ENCODE measurements around the gene FCN1.

The FCN1 gene

DNA sequence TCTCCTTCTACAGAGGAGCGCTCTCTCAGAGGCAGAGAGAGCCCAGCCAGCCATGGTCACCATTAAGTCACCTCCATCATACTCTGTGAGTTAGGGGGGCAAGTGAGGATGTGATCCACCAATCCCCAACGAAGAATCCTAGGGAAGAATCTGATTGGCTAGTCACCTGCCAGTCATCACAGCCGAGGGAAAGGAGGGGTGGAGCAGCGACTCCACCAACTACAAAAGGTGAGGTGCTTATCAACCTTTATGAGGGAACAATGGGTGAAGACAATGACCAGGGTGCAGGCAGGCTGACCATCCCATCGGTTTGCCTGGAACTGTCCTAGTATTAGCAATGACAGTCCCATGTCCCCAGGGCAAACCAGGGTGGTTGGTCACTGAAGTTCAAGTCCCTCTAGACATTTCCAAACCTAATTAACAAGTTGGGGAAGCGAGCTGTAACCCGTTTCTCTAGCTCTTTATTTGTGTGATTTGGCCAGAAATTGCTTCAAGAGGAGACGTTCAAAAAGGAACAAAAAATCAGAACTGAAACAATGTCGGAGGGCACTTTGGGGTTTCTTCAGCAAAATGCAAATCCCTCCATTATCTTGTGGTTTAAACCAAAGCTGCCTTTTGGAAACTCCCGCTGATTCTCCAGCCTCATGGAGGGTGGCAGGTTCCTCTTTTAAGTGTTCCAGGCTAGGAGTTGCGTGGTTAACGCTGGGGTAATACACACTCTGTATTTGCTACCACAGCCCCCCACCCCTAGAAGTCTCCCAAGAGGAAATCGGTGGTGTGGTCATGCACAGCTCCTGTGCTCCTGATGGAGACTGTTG, 18.8 kb upstream of the FCN1 start:
- no peak for DNase-seq

DNA sequence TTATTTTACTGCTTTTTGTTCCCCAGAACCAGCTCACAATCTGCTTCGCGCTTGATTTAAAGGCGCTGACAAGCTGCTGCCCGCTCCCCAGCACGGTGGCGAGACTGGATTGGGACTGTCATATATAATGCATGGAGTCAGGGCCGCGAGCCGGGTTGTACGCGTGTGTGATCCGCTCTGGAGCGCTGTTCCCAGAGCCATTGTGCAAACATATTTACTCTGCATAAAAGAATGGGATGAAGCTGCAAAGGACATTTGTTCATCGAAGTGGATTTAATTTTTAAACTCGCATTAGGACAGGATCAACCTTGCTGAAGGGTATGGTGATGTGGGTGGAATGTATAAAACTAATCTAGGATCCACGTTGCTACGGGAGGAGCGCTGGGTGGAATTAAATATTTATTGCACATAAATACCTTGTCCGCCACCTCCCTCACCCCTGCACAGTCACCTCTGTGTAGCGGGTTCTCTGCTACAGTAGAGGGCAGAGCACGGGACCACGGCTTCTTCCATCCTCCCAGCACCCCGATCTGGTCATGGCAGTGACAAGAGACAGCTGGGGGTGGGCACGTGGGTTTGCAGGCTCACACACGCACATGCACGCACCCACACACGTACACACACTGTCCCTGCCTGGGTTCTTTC, 18.1 kb upstream of the FCN1 start:
- no peak for DNase-seq

- DNase-seq: no peak
Measured at GRCh38 chr9:134935056-134935640, 17.4 kb upstream of the FCN1 start.

DNA sequence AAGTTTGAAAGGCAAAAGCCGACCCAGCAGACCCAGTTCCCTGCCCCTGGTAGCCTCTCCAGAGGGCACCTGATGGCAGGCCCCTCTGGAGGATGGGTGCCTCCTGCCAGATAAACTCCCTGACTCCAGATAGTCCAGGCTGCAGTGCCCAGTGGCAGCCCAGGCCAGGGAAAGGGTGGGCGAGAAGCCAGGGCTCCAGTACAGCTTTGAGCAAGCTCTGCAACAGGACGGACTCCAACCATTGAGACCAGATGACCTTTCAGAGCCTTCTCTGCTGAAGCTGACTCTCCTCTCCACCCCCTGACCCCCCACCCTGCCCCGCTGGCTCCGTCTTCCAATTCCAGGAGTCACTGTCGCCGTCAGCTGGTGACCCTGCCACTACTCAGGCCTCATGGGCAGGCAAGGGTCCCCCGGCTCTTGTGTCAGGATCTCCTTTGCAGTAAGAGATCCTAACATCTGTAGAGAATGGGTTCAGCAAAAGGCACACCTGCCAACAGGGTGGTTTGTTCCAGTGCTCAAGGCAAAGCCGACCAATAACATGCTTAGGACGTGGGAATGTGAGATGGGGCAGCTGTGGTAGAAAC, 15.5 kb upstream of the FCN1 start:
- no peak for DNase-seq

DNA sequence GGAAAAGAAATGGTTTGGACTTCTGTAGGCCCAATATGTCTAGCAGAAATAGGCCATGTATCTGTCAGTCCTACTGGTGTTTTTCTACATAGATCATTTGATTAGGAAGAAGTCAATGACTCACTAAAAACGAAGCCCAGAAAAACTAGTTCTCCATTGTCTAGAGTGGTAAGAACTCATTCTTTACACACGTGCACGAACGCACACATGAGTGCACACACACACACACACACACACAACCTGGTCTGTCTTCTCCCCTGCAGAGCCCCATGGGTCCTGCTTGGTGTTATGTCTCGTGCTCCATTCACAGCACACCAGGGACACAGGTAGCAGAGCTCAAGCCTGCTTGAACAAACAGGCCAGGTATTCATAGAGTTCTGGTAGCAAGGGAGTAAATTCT, 14.9 kb upstream of the FCN1 start:
- DNase-seq: no peak

GRCh38 chr9:134932171-134932570, 14.5 kb upstream of the FCN1 start:
- no peak for DNase-seq

GRCh38 chr9:134930398-134930797, 12.7 kb upstream of the FCN1 start:
- DNase-seq: no peak

DNA sequence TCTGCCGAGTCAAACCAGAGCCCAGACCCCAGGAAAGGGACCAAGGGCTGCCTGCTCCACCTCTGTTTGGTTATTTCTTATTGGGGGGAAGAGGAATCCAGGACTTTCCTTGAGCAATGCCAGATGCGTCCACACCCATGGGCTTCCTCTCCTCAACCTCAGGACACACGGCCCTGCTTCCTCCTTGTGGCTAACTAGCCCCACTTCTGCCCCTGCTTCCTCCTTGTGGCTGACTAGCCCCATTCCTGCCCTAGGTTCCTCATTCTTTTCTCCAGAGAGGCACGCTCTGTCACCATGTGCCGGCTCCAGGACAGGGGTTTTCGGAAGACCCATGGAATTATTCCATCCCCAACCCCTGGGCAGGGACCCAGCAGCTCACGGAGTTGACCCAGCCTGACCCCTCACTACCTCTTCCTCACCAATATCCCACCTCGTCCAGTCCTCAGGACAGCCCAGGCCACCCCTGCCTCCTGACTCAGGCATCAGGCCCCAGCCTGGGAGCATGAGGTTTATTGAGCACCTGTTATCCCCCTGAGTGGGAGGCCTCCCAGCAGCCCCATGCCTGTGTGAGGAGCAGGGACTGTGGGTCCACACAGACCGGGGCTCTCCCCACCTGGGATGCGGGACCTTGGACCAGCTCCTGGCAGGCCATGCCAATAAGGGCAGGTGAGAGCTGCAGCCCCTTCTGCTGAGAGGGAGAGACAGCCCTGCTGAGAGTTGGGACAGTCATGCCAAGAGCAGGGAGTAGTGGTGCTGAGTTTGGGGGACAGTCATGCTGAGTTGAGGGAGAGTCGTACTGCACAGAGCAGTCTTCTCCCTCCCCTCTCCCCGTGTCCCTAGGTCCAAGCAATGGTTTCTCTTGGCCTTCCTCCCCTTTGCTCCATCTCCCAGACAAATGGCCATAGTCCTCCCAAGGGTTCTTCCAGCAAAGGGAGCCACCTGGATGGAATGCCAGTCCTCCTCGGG, 11.8 kb upstream of the FCN1 start:
- no peak for DNase-seq

DNA sequence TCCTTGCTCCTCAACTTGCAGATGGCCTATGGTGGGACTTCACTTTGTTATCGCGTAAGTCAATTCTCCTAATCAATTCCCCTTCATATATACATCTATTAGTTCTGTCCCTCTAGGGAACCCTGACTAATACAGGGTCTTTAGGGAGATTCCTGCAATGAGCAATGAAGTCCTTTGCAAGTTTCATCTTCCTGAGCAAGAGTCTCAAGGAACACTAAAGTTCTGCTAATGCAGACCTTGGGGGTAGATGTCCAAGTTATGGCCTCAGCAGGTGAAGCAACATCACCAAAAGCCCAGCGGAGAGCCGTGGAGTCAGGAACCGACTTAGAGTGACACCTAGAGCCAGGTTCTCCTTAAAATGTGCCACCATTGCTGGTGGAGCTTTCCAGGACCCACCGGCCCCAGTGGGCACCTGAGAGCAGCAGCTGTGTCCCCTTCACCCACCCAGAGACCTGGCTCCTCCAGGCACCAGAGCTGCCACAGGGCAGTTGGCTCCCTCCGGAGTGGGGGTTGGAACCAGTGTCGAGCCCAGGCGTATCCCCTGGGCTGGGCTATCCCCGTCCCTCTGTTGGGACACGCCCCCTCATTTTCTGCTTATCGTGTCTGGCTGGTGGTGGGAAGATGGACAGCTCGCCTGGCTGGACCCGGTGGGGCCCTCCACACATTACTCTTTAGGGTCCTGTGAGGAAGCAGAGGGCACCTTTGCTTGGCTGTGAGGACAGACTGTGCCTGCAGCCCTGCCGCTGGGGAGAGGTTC, 10.9 kb upstream of the FCN1 start:
- no peak for DNase-seq

- no peak for DNase-seq
Measured at GRCh38 chr9:134925011-134925511, 7.3 kb upstream of the FCN1 start.

DNA sequence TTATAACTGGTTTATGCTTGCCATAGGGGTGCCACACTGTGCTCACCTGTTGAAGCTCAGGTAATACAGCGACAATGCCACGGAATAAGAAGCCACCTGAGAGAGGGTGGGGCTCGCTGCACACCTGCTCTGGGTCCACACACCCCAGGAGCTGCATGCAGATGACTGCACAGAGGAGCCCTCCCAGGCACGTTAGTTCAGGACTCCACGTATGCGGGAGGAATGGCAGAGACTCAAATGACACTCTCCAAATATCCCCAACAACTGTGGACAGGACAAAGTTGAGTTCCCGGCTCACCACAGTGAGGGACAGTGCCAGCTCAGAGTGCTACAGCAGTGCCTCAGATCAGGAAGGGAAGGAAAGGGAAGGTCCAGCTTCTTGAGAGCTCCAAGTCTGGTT, 5.8 kb upstream of the FCN1 start:
- DNase-seq: no peak

DNA sequence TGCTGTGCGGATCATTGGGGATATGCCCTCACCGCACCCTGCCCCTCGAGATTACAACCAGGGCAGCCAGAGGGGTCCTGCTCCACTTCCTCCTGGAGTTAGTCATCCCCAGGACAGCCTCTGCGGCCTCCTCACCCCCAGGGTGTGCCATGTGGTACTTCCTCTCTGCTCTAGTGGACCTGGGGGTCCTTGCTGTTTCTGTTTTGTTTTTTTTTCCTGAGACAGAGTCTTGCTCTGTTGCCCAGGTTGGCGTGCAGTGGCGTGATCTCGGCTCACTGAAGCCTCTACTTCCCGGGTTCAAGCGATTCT, 5.2 kb upstream of the FCN1 start:
- DNase-seq: no peak

DNA sequence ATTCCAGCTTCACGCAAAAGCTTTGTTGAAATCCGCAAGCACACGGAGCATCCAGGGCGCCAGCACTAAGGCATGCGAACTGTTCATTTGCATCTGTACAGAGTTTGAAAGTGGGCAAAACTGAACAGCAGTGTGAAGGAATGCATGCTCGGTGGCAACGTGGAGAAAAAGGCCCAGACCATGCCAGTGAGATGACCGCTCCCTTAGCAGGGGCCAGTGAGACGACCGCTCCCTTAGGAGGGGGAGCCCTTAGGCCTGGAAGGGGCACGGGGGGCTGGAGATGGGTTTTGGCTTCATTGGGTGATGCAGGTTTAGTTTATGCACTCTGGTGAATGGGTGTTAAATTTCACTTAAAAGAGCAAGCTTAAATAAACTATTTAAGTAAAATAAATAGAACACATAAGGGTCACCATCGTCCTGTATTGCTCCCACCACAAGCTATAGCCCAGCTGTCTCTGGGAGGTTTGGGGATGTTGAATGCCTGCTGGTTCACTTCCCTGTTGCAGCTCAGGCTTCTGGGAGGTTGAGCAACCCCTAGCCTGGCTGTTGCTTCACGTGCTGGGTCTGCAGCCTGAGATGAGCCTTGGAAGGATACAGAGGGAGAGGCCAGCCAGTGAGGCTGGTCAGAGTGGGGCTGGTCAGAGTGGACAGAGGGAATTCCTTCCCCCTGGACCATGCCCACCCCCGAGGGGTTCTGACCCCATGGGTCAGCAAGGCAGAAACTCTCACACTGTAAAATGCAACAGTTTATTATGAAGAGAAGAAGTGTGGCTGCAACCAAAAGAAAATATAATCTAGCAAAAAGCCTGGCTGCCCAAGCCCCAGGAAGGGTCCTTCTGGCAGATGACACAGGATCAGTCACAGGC, 4.6 kb upstream of the FCN1 start:
- DNase-seq: no peak

GRCh38 chr9:134919303-134919702, 1.6 kb upstream of the FCN1 start:
- no peak for DNase-seq

- DNase-seq: no peak
Measured at GRCh38 chr9:134918646-134919045, 934 bp upstream of the FCN1 start.

GRCh38 chr9:134916161-134916665, 1.5 kb downstream of the FCN1 start:
- DNase-seq: no peak

DNA sequence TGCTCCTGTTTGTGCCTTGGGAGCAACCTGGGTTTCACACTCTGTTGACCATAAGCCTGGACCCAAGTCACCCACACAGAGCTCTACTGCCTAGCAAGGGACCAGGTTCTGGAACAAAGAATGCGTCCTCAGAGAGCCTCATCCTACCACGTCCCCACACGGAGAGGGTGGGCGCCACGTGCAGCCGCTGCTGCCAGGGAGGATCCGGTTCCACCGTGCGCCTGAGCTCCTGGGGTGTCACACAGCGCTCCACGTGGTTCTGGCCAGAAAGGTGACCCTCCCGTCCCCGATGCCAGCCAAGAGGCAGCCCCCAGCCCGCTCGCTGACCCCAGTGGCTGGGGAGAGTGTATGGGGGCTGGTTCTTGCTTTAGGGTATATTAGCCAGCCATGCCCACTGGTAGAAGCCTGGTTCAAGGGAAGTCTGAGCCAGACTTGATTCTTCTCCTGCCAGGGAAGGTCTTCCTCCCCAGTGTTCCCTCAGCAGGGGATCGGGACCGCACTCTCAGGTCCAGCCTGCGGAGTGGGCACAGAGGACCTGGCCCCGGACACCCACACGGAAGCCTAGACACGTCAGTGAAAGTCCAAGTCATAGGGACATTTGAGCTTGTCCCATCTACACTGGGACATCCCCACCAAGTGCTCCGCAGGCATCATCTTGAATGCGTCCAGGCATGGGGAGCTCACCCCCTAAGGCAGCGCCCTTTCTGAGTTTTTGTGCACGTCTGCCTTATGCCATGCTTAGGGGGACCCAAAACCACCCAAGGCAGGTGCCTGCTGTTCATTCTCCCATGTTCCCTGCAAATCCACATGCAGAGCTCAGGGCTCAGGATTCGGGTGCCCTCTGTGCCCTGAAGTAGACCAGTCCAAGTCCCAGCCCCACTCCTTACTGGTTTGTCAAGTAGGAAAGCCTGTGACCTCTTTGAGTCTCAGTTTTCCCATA, 2.4 kb downstream of the FCN1 start:
- no peak for DNase-seq

DNA sequence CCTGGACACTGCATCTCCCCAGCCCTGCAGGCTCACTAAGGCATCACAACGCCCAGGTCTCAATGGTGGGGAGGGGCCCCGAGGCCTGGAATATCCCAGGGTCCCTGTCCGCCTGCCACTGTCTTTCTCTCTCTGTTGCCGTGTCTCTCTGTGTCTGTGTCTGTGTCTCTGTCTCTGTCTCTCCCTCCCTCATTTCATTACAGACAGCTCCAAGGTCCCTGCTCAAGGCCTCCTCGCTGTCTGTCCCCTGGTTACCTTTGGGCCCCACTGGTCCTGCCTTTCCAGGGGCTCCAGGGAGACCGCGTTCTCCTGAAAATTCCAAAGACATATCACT, 3.2 kb downstream of the FCN1 start:
- DNase-seq: no peak

DNA sequence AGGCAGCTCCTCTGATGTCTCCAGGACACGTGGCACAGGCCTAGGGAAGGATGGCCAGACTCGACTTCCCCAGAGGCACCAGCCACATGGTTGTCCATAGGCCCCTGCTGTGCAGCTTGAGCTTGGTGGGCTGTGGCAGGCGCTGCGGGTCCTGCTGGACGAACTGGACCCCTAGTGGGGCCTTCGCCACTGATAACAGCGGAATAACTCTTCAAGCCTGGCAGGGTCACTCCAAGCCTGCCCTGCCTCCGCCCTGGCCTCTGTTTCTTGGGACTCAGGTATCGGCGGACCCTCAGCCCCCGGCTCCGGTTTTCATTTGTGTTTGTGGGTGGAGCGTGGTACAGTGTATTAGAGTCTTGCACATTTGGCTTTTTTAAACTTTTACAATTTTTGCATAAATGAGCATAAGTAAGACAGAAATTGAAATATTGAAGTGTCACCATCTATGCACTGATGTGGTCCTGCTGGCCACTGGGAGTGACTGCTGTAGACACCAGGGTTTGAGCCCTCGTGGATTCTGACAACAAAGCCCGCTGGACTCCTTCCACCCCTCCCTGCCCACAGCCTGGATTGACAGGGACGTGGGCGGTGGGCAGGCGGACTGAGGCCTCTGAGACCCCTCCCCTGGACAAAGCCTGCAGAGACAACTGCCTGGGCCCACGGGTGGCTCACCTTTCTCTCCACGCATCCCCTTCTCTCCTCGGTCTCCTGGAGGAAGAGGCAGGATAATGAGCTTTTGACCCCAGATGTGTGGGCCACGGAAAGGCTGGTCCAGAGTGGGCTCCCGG, 3.8 kb downstream of the FCN1 start:
- DNase-seq: no peak
